GM21390 (cell line): ENCODE measurements around the gene EIF4E3.

Experiments
- ATAC-seq: cut with Tn5 transposase; IDR thresholded peaks from one replicate; pipeline ENCODE4 v1.9.1; 2021; ENCODE audit not compliant: unreplicated experiment

The EIF4E3 gene

DNA sequence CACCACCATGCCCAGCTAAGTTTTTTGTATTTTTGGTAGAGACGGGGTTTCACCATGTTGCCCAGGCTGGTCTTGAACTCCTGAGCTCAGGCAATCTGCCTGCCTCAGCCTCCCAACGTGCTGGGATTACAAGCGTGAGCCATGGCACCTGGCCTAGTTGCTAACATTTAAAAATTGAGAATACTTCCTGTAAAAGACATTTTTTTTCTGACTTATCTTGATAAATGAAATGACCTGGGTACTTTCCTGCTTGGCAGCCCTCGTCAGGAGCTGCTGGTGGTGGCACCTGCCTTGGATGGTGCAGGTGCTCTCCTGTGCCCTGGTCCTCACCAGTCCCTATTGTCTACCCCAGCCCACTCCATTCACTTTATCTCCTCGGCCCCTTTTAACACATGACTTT is 74.8 kb downstream of the EIF4E3 start:
- ATAC-seq = no peak

DNA sequence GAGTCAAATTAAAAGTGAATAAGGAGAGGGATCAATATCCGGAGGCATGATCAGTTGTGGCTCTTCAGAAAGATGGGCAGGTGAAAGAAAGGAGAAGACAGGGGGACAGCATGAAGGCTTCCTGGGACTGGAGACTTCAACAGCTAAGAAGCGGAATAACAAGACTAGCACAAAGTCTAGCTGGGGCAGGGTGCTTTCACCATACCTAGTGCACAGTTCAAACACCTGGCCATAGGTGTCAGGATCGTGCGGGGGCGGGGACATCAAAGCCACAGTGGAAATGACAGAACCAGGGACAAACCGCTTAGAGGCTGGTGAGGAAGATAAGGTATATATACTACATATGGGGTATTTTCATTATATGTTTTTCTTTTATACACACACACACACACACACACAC is 75.4 kb downstream of the EIF4E3 start:
- ATAC-seq = no peak

DNA sequence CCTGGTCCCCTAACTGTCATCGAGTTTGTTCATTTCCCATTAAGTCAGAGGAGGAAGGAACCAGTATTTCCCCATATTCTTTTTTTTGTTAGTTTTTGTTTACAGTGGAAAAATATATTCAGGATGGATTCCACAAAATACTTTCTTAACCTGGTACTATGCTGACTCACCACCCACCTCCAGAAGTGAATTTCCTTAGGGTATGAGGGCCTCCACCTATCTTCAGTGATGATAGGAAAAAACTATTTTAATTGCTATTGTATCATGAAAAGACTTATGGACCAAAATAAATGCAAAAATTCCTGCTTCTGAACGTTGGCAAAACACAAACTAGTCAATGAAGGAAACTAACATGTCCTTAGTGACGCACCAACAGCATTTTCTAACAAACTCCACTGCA is 77.5 kb downstream of the EIF4E3 start:
- no peak for ATAC-seq

DNA sequence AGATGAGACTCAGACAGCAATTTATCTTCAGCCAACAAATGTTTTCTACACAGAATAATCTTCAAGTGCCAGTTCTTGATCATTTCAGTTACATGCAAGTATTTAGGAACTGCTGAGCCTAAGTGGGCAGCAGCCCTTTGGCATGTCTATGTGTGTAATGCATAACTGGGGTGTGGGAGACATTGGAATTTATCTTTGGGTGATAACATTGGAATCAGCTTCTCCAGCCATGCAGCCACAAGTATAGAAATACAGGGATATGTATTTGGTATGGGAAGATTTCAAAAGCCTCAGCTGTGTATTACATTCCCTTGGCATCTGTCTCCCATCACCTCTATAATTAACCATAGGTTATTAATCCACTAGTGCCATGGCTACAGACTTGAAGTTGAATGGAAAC is 78.2 kb downstream of the EIF4E3 start:
- no peak for ATAC-seq

DNA sequence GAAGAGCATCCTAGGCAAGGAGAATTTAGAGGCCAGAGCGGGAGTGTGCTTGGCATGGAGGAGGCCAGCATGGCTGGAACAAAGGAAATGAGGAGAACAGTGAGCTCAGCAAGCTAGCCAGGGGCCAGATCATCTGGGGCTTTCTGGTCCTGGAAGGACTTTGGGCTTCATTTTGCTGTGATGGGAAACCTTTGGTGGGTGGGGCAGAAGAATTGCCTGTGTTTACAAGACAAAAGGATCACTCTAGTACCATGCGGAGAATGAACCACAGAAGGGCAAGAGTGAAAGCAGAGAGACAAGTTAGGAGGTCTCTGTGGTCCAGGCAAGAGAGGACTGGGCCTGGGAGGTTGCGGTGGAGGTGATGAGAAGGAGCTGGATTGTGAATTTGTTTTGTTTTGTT is 80.1 kb downstream of the EIF4E3 start:
- no peak for ATAC-seq

DNA sequence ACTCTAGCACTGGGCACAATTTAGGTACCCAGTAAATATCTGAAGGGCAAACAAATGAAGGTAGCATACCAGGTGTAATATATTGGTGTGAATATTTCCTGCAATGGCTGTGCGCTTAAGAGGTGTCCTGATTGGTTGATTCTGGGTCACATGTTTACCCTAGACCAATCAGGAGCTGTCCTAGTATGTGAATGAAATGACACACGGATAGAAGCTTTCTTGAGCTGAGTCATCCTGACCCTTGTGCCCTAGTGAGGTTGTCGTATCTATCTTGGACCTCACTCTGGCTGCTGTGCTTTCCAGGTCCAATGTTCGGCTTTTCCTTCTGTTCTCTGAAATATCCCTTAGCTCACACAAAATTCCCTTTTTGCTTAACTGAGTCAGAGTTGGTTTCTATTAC is 83.5 kb downstream of the EIF4E3 start:
- no peak for ATAC-seq

DNA sequence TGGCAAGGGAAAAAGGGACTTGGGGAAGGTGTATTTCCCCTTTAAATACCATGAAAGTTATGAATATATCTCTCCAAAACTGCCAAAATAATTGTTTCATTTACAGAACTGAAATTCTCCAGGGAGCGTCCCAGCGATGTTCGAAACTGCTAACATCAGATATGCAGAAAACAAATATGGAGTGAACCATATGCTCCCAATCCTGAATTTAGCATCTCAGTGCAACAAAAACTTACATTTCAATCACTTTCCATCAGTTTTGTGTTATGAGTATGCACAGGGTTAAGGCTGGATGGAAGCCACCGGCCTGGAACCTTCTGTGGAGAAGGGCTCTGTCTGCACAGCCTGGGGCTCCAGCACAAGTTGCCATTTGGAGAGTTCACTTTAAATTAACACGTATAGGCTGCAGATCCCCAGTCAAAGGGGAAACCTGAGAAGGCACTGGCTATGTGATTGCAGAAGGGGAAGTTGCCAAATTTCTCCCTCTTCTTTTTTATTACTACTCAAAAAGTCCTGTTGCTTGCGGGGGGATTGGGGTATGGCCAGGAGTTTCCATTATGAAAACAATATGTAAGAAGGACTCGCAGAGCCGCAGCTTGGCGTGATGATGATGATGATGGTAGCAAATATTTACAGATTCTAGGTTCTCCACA is 84.7 kb downstream of the EIF4E3 start:
- no peak for ATAC-seq

DNA sequence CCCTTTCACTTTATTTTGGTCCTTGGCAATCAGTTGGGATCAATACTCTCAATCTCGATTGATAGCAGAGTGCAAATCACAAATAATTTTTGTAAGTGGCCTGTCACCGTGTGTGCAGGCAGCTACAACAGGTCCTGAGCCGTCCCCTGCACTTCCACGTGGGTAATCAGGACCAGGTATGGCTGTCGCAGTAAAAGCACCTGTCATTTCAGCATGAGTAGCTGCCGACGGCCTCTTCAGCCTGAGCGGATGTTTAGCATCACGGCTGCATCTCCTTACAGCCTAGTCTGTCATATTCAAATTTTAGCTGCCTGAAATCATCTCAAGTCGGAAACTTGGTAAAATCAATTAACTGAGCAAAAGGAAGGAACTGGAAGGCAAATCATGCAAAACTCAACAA is 88.7 kb downstream of the EIF4E3 start:
- no peak for ATAC-seq

DNA sequence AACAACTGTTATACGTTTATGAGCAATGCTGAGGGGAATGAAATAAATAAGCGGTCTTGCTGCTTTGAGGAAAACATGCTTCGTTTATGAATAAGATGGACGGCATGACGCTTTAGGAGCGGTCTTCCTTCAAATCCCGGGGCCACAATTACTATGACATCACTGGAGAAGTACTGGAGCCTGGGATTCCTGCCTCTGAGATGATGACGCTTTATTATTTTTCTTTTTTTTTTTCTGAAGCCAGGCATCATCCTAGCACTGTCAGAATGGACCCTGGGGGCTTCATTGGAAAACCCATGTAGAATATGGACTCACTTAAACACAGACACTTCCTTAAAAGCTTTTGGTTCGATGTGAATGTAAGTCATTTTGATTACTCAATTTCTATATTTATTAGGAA is 89.2 kb downstream of the EIF4E3 start:
- ATAC-seq = no peak

DNA sequence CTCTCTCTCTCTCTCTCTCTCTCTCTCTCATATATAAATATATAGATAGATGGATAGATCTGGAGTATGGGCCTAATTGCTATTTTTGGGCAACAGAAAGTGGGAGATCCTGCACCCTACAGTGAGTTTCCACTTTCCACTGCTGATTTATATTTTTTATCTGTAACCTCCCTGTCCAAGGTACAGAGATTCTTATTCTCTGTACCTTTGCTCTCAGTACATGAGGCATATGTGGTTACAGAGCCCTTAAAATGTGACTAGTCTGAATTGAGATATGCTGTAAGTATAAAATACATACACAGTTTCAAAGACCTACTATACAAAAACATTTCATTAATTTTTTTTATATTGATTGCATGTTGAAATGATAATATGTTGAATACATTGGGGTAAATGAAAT is 90.5 kb downstream of the EIF4E3 start:
- ATAC-seq = no peak

DNA sequence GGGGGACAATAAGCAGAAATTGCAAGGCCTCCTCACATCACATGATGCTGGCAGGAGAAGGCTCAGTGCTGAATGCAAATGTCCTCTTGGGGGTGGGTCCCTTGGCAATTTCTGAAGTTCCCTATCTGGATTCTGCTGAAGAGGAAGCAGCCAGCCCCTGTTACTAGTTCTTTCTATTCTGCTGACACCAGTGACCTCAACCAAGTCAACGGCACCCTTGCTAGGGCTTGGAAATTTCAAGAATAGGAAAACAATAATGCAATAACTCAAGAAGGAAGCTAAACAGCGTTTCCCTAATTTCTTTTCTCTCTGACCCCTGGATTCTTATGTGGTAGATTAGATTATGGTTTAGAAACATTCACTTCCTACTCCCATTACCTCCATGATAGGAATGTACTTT is 95.5 kb downstream of the EIF4E3 start:
- no peak for ATAC-seq

DNA sequence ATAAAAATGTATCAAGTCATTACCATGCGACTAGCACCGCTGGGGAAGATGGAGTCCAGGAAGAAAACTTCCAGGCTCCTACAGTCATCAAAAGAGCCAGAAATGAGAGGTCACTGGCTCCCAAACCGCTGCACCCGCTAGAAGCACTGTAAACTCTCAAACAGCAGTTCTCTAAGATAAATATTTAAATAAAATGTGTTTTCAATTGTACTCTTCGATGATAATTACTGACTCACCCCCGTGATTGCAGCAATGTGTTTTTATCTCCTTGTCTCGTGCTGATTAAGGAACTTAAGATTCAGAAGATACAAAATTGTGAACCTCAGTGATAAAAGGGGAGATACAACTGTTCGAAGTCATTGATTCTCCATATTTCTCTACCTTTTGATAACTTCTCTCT is 95.9 kb downstream of the EIF4E3 start:
- ATAC-seq = no peak

DNA sequence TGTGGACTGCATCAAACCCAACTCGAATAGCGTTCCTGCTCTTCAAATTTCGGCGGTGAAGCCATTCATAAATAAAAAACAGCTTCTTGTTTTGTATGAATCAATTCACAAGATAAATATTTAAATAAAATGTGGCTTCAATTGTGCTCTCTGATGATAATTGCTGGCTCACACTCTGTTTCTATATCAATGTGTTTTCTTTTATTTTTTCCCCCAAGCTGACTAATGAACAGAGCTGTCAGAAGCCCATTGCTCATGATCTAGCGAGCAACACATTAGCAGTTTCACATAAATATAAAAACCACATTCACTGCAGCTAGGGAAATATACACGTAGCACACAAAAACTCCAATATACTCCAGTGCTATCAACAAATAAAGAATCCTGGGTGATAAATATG is 96.7 kb downstream of the EIF4E3 start:
- no peak for ATAC-seq

DNA sequence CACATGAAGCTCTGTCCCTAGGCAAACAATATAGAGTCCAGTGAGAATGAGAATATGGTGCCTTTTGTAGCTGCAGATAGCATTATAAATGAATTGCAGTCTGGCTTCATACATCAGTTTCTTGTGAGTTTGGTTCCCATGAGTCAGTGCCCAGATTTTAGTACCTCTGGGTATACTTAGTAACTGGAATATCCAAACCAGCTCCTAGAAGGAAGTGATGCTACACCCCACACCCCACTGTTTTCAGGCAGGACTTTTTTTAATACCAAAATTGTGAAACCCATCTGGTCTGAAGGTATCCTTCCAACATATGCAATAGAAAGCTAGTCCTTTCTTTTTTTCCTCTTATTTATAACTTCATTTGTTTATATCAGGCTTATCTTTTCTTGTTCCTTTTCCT is 99.5 kb downstream of the EIF4E3 start:
- no peak for ATAC-seq
